Measurements from ENCODE around the gene UNK.

UNK gene

DNA sequence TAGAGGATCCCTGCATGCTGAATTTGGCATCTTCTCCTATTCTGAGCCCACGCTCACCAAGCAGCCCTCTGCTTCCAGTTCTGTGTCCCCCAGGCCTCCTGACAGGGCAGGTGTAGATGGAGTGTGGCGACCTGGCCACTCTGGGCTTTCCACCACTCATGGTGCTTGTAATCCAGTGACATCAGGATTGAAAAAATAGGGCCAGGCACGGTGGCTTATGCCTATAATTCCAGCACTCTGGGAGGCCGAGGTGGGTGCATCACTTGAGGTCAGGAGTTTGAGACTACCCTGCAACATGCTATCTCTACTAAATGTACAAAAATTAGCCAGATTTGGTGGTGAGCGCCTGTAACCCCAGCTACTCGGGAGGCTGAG, 29.4 kb downstream of the UNK start:
- no peak for TF ChIP-seq REST (IDR thresholded peaks at IDR 0.05; ENCODE audit: insufficient read depth in 1 of 2, low read depth in 2 of 2, low read length in 2 of 2)
- TF ChIP-seq FOXP2 (optimal IDR thresholded peaks at IDR 0.05; ENCODE audit: borderline replicate concordance, extremely low read depth, extremely low read length, insufficient read depth): no peak
- TF ChIP-seq SIN3A (IDR thresholded peaks at IDR 0.05; ENCODE audit: borderline replicate concordance, insufficient read depth, low read length): no peak
- no peak for TF ChIP-seq TAF1 (IDR thresholded peaks at IDR 0.05; ENCODE audit: borderline replicate concordance, insufficient read depth, low read length)
- TF ChIP-seq POLR2AphosphoS5 (IDR thresholded peaks at IDR 0.05; ENCODE audit: low read depth, low read length): no peak

- no peak for TF ChIP-seq SIN3A (IDR thresholded peaks at IDR 0.05; ENCODE audit: borderline replicate concordance, insufficient read depth, low read length)
- no peak for TF ChIP-seq POLR2AphosphoS5 (IDR thresholded peaks at IDR 0.05; ENCODE audit: low read depth, low read length)
- TF ChIP-seq TAF1 (IDR thresholded peaks at IDR 0.05; ENCODE audit: borderline replicate concordance, insufficient read depth, low read length): no peak
- TF ChIP-seq REST (IDR thresholded peaks at IDR 0.05; ENCODE audit: insufficient read depth in 1 of 2, low read depth in 2 of 2, low read length in 2 of 2): no peak
- TF ChIP-seq FOXP2 (optimal IDR thresholded peaks at IDR 0.05; ENCODE audit: borderline replicate concordance, extremely low read depth, extremely low read length, insufficient read depth): no peak
These were observed 30.3 kb downstream of the UNK start for GRCh38 chr17:75814900-75815373.

- TF ChIP-seq POLR2AphosphoS5 (IDR thresholded peaks at IDR 0.05; ENCODE audit: low read depth, low read length): no peak
- TF ChIP-seq FOXP2 (optimal IDR thresholded peaks at IDR 0.05; ENCODE audit: borderline replicate concordance, extremely low read depth, extremely low read length, insufficient read depth): no peak
- TF ChIP-seq SIN3A (IDR thresholded peaks at IDR 0.05; ENCODE audit: borderline replicate concordance, insufficient read depth, low read length): no peak
- no peak for TF ChIP-seq REST (IDR thresholded peaks at IDR 0.05; ENCODE audit: insufficient read depth in 1 of 2, low read depth in 2 of 2, low read length in 2 of 2)
- TF ChIP-seq TAF1 (IDR thresholded peaks at IDR 0.05; ENCODE audit: borderline replicate concordance, insufficient read depth, low read length): no peak
These were observed 30.8 kb downstream of the UNK start for GRCh38 chr17:75815399-75815798.

GRCh38 chr17:75816693-75817092, 32.1 kb downstream of the UNK start:
- TF ChIP-seq REST (IDR thresholded peaks at IDR 0.05; ENCODE audit: insufficient read depth in 1 of 2, low read depth in 2 of 2, low read length in 2 of 2) (no peak), POLR2AphosphoS5 (IDR thresholded peaks at IDR 0.05; ENCODE audit: low read depth, low read length) (no peak), FOXP2 (optimal IDR thresholded peaks at IDR 0.05; ENCODE audit: borderline replicate concordance, extremely low read depth, extremely low read length, insufficient read depth) (no peak), TAF1 (IDR thresholded peaks at IDR 0.05; ENCODE audit: borderline replicate concordance, insufficient read depth, low read length) (no peak), SIN3A (IDR thresholded peaks at IDR 0.05; ENCODE audit: borderline replicate concordance, insufficient read depth, low read length) (no peak)

DNA sequence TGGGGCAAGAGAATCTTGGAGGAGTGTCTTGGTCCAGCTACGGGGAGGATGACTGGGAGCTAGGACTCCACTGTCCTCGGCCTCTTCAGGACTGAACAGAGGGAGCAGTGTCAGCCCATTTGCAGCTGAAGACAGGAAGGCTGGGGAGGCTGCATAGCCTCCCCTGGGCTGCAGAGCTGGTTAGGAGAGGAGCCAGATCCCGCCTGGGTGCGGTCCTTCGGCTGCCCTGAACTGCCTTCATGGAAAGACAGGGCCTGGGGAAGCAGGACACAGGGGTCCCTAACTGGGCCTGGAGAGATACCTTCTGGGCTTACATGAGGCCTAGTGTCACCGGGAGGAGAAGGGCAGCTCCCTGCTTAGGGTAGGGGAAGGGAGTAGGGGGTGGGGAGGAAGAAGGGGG, 33.0 kb downstream of the UNK start:
- TF ChIP-seq FOXP2 (optimal IDR thresholded peaks at IDR 0.05; ENCODE audit: borderline replicate concordance, extremely low read depth, extremely low read length, insufficient read depth) (no peak), POLR2AphosphoS5 (IDR thresholded peaks at IDR 0.05; ENCODE audit: low read depth, low read length) (no peak), TAF1 (IDR thresholded peaks at IDR 0.05; ENCODE audit: borderline replicate concordance, insufficient read depth, low read length) (no peak), REST (IDR thresholded peaks at IDR 0.05; ENCODE audit: insufficient read depth in 1 of 2, low read depth in 2 of 2, low read length in 2 of 2) (no peak), SIN3A (IDR thresholded peaks at IDR 0.05; ENCODE audit: borderline replicate concordance, insufficient read depth, low read length) (no peak)
